Neutrophil (primary cell): ENCODE data around the gene MRPL16.

Experiments used
- H3K27ac ChIP-seq: fragments of 200-600 bp; sonication (generic); 2 replicates; pipeline ENCODE4 v1.5.1; 2016; ENCODE audit warnings: mild to moderate bottlenecking, moderate library complexity
- H3K27me3 ChIP-seq: fragments of 200-600 bp; sonication (generic); 2 replicates; pipeline ENCODE4 v1.6.0; 2016; ENCODE audit warnings: mild to moderate bottlenecking
- H3K36me3 ChIP-seq: fragments of 200-600 bp; sonication (generic); 2 replicates; pipeline ENCODE4 v1.5.1; 2017
- H3K4me1 ChIP-seq, 2 experiments: fragments of 200-600 bp in 1 of 2; sonication (generic) in 1 of 2; 1 replicate in 1 of 2; 2 replicates in 1 of 2; pipeline versions ENCODE4 v1.5.1 to v1.6.1; 2013 to 2016; ENCODE audit warnings: low read depth in 1 of 2, low read length in 1 of 2, mild to moderate bottlenecking in 1 of 2, moderate library complexity in 1 of 2; ENCODE audit not compliant: control insufficient read depth in 1 of 2, insufficient read depth in 1 of 2
- H3K4me3 ChIP-seq, 2 experiments: fragments of 200-600 bp in 1 of 2; sonication (generic) in 1 of 2; 1 replicate in 1 of 2; 2 replicates in 1 of 2; pipeline ENCODE4 v1.5.1; 2013 to 2016; ENCODE audit warnings: low read depth in 1 of 2, low read length in 1 of 2, mild to moderate bottlenecking in 1 of 2, moderate library complexity in 1 of 2
- H3K9me3 ChIP-seq: fragments of 200-600 bp; sonication (generic); 2 replicates; pipeline ENCODE4 v1.5.1; 2016
- TF ChIP-seq, protein P1 (sequence below): fragments of 200-600 bp; sonication (generic); IDR thresholded peaks from 2 replicates; pipeline ENCODE4 v1.5.1; 2016; ENCODE audit warnings: antibody characterized with exemption

MRPL16 gene

GRCh38 chr11:59771605-59772004 is 39.0 kb downstream of the MRPL16 start:
- Histone ChIP-seq H3K4me1 (peaks cover 98 to 99% of the 10 kb centered on the region in 2 experiments), H3K27ac (peak overlapping the region; percentile 97), H3K36me3 (peaks cover 39% of the 10 kb centered on the region), H3K9me3 (no peaks in the 10 kb centered on the region), H3K4me3 (peak overlapping the region; percentile 55 to 68), H3K27me3 (no peaks in the 10 kb centered on the region)
- TF ChIP-seq, protein P1, sequence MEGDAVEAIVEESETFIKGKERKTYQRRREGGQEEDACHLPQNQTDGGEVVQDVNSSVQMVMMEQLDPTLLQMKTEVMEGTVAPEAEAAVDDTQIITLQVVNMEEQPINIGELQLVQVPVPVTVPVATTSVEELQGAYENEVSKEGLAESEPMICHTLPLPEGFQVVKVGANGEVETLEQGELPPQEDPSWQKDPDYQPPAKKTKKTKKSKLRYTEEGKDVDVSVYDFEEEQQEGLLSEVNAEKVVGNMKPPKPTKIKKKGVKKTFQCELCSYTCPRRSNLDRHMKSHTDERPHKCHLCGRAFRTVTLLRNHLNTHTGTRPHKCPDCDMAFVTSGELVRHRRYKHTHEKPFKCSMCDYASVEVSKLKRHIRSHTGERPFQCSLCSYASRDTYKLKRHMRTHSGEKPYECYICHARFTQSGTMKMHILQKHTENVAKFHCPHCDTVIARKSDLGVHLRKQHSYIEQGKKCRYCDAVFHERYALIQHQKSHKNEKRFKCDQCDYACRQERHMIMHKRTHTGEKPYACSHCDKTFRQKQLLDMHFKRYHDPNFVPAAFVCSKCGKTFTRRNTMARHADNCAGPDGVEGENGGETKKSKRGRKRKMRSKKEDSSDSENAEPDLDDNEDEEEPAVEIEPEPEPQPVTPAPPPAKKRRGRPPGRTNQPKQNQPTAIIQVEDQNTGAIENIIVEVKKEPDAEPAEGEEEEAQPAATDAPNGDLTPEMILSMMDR: no peak

DNA sequence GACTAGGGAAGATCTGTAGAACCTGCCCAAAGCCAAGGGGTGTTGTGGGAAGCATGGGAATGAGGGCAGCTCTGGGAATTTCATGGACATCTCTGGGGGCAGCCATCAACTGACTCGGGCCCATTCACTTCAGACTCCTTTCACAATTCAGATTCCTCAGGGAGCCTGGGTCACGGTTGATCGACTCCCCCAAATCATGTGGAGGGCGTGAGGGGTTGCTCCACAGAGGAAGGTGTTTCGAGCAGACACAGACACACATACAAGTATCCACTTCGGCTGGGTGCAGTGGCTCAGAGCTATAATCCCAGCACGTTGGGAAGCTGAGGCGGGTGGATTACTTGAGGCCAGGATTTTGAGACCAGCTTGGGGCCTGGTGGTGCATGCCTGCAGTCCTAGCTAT is 39.7 kb downstream of the MRPL16 start:
- Histone ChIP-seq H3K9me3 (no peaks in the 10 kb centered on the region), H3K36me3 (peaks cover 32% of the 10 kb centered on the region), H3K4me1 (peaks cover 98 to 99% of the 10 kb centered on the region in 2 experiments), H3K27ac (peak overlapping the region; percentile 97), H3K27me3 (no peaks in the 10 kb centered on the region), H3K4me3 (peak overlapping the region in 1 of 2 experiments; percentile 55)
- TF ChIP-seq, protein P1: no peak

DNA sequence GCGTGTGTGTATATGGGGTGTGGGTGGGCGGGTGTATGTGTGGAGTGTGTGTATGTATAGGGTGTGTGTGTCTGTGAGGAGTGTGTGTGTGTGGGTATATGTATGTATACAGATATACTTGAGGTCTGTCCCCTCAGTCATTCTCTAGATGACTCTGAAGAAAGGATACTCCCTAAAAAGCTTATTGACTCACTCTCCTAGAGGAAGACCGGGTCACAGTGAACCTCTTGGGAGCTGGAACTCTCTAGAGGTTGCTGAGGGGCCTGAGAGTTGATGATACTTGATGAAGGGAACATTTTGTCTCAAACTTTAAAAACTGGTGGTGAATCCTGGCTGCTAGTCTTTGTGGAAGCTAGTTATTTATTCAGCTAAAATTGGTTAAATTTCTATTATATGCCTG is 40.3 kb downstream of the MRPL16 start:
- Histone ChIP-seq H3K4me3 (peak overlapping the region in 1 of 2 experiments; percentile 21), H3K9me3 (no peaks in the 10 kb centered on the region), H3K27ac (peak overlapping the region; percentile 97), H3K4me1 (peaks cover 98 to 99% of the 10 kb centered on the region in 2 experiments), H3K36me3 (peaks cover 26% of the 10 kb centered on the region), H3K27me3 (no peaks in the 10 kb centered on the region)
- TF ChIP-seq, protein P1: no peak

DNA sequence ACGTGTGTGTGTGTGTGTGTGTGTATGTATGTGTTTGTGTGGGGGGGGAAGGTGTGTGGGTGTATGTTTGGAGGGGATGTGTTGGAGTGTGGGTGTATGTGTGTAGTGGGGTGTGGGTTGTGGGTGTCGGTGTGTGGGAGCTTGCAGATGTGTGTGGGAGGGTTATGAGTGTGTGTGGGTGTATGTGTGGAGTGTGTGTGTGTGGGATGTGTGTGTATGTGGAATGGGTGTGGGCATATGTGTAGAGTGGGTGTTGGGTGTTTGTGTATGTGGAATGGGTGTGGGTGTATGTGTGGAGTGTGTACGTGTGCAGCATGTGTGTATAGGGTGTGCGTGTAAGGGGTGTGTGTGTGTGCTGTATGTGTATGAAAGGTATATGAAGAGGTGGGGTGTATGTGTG is 40.8 kb downstream of the MRPL16 start:
- Histone ChIP-seq H3K4me1 (peaks cover 98 to 99% of the 10 kb centered on the region in 2 experiments), H3K9me3 (no peaks in the 10 kb centered on the region), H3K27me3 (no peaks in the 10 kb centered on the region), H3K36me3 (peaks cover 21% of the 10 kb centered on the region), H3K4me3 (peak overlapping the region in 1 of 2 experiments; percentile 21), H3K27ac (peak overlapping the region; percentile 97)
- TF ChIP-seq, protein P1: no peak

DNA sequence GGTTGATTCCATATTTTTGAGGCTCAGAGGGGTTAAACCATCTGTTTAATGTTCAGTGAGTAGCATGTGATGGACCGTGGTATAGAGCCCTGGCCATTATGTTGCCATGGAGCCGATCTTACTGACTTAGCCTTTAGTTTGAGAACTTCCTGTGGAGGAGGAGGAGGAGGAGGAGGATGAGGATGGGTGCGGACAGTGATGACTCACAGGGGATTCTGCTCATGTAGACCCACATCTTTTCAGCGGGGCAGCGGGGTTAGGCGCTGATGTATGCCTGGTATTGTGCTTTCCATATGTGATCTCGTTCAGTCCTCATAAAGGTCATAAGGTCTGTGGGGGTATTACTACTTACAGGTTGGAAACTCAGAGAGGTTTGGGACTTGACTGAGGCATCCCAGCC is 41.5 kb downstream of the MRPL16 start:
- TF ChIP-seq, protein P1: no peak
- Histone ChIP-seq H3K36me3 (peaks cover 18% of the 10 kb centered on the region), H3K27me3 (no peaks in the 10 kb centered on the region), H3K4me1 (peaks cover 98 to 99% of the 10 kb centered on the region in 2 experiments), H3K27ac (peak overlapping the region; percentile 97), H3K4me3 (peak overlapping the region in 1 of 2 experiments; percentile 21), H3K9me3 (no peaks in the 10 kb centered on the region)

DNA sequence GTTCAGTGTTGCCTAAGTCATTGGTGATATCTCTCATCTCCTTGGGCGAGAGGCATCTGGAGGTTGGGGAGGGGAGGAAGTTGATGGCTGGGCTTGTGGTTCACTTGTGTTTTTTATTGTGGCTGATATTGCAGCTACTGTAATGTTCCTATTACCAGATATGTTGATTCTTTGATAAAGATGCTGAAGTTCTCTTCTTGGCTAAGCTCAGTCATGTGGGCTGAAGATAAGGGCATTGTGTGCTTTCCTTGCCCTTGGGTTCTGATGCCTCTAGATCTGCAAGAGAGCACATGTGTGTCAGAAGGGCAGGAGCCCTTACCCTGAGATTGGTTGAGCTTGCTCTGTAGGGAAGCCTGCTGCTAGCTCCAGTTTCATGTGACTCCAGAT is 43.4 kb downstream of the MRPL16 start:
- H3K27ac ChIP-seq: peak overlapping the region; percentile 97
- H3K36me3 ChIP-seq: peaks cover 17% of the 10 kb centered on the region
- TF ChIP-seq, protein P1: no peak
- H3K9me3 ChIP-seq: no peaks in the 10 kb centered on the region
- peaks cover 99% of the 10 kb centered on the region in 2 experiments for H3K4me1 ChIP-seq
- H3K27me3 ChIP-seq: no peaks in the 10 kb centered on the region
- H3K4me3 ChIP-seq: peak overlapping the region; percentile 32 to 38
